Cardiac fibroblast (primary cell): Measurements from ENCODE around the gene SAC3D1.
A peak's percentile ranks its signal among the peaks of the same experiment; 100 is the strongest.
"Not testable (repeated sequence)": the region's sequence is repeated elsewhere in the genome, so short reads cannot be mapped to it uniquely, and the experiment has no call there.

Source experiments
- DNase-seq, 2 donors: peaks; one replicate each; pipeline versions ENCODE4 v3.0.0 to v3.0.0-alpha.2; 2010; ENCODE audit warnings: low read depth in 2 of 2
- H3K4me3 ChIP-seq, 2 donors: replicated peaks in 1 of 2; 1 replicate in 1 of 2; 2 replicates in 1 of 2; pipeline ENCODE4 v1.5.1; 2011; ENCODE audit warnings: low read depth in 2 of 2, low read length in 2 of 2, mild to moderate bottlenecking in 2 of 2, moderate library complexity in 1 of 2
- CTCF ChIP-seq: IDR thresholded peaks from one replicate; pipeline ENCODE4 v1.5.1; 2011; ENCODE audit warnings: low read depth, mild to moderate bottlenecking, low read length, inconsistent platforms

Gene SAC3D1

GRCh38 chr11:65021509-65021908 lies 19.5 kb upstream of the SAC3D1 start:
- TF ChIP-seq CTCF, result no peak
- DNase-seq, result no peak
- H3K4me3 ChIP-seq, result no peak overlapping the region

GRCh38 chr11:65023502-65023901 lies 17.5 kb upstream of the SAC3D1 start:
- DNase-seq, H3K4me3 ChIP-seq: not testable (repeated sequence)

- TF ChIP-seq CTCF, result no peak
- no peak for DNase-seq
- peak overlapping the region in 1 of 2 donors; percentile 30 for H3K4me3 ChIP-seq
Observed at GRCh38 chr11:65026810-65027209, 14.2 kb upstream of the SAC3D1 start.

GRCh38 chr11:65027213-65028067 lies 13.6 kb upstream of the SAC3D1 start, which contains the start of gene SNX15:
TSS of gene SNX15 (plus strand) at chr11:65027439. CDS start at chr11:65027538, 99 bp downstream.
- DNase-seq, result peak; percentile 98 to 99
- H3K4me3 ChIP-seq, result peak within 1 kb of the TSS; percentile 68 to 73
- peak; percentile 68 for TF ChIP-seq CTCF

GRCh38 chr11:65032216-65032615 lies 8.8 kb upstream of the SAC3D1 start:
- TF ChIP-seq CTCF, result no peak
- DNase-seq, result no peak
- H3K4me3 ChIP-seq, result no peak overlapping the region

GRCh38 chr11:65034423-65034822 lies 6.6 kb upstream of the SAC3D1 start:
- H3K4me3 ChIP-seq, result no peak overlapping the region
- no peak for TF ChIP-seq CTCF
- no peak for DNase-seq

GRCh38 chr11:65035579-65035978 lies 5.4 kb upstream of the SAC3D1 start:
- no peak for DNase-seq
- TF ChIP-seq CTCF, result no peak
- no peak overlapping the region for H3K4me3 ChIP-seq
